PC-3 (cell line): ENCODE data around the gene LSR.

Source experiments
- EZH2 ChIP-seq: fragments of 300-600 bp; sonication (generic); IDR thresholded peaks from one replicate; pipeline ENCODE4 v1.6.1; 2017; ENCODE audit warnings: antibody characterized with exemption, mild to moderate bottlenecking, low read length; ENCODE audit not compliant: unreplicated experiment
- EZH2phosphoT487 ChIP-seq: fragments of 300-600 bp; sonication (generic); IDR thresholded peaks from 2 replicates; pipeline ENCODE4 v1.6.1; 2018; ENCODE audit warnings: mild to moderate bottlenecking, antibody characterized with exemption, low read length, borderline replicate concordance

DNA sequence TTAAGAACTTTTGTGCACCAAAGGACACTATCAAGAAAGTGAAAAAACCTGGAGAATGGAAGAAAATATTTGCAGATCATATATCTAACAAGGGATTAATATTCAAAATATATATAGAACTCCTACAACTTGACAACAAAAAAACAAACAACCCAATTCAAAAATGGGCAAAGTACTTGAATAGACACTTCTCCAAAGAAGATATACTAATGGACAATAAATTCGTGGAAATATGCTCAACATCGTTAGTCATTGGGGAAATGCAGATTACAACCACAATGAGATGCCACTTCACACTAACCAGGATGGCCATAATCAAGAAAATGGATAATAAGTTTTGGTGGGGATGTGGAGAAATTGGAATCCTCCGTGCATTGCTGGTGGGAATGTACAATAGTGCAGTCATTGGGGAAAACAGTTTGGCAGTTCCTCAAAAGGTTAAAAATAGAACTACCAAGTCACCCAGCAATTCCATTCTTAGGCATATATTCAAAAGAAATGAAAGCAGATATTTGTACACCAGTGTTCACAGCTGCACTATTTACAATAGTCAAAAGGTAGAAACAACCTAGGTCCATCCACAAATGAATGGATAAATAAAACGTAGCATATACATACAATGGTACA, 2.2 kb upstream of the LSR start:
- no peak for TF ChIP-seq EZH2phosphoT487
- no peak for TF ChIP-seq EZH2
